GM19455 (cell line): ENCODE measurements around the gene LOX.

Experiments used
- ATAC-seq: cut with Tn5 transposase; IDR thresholded peaks from one replicate; pipeline ENCODE4 v1.9.1; 2021; ENCODE audit not compliant: unreplicated experiment

Gene LOX

GRCh38 chr5:122054266-122054665 lies 23.8 kb downstream of the LOX start:
- ATAC-seq, result no peak

- no peak for ATAC-seq
Measured at GRCh38 chr5:122053181-122054109, 24.6 kb downstream of the LOX start.

GRCh38 chr5:122051569-122051968 lies 26.5 kb downstream of the LOX start:
- ATAC-seq, result no peak

- ATAC-seq, result no peak
Measured at GRCh38 chr5:122050959-122051358, 27.1 kb downstream of the LOX start.

GRCh38 chr5:122040636-122041302 lies 37.3 kb downstream of the LOX start:
- no peak for ATAC-seq

GRCh38 chr5:122036326-122036725 lies 41.7 kb downstream of the LOX start:
- ATAC-seq, result no peak

GRCh38 chr5:122035913-122036312 lies 42.1 kb downstream of the LOX start:
- ATAC-seq, result no peak

- ATAC-seq, result no peak
Measured at GRCh38 chr5:122031836-122032235, 46.2 kb downstream of the LOX start.

GRCh38 chr5:122030251-122030650 lies 47.8 kb downstream of the LOX start:
- ATAC-seq, result no peak

- no peak for ATAC-seq
Measured at GRCh38 chr5:122029818-122030217, 48.2 kb downstream of the LOX start.

GRCh38 chr5:122022966-122023365 lies 55.1 kb downstream of the LOX start:
- ATAC-seq, result no peak

- ATAC-seq, result no peak
Measured at GRCh38 chr5:122019919-122020590, 58.0 kb downstream of the LOX start.

- ATAC-seq, result no peak
Measured at GRCh38 chr5:122015471-122015870, 62.6 kb downstream of the LOX start.

GRCh38 chr5:122014236-122014935 lies 63.7 kb downstream of the LOX start:
- ATAC-seq, result no peak
